UCSD-AML1 (cell line): ENCODE data around the gene USP54.

Source experiments
- DNase-seq: peaks from one replicate; lab custom pipeline; 2025; ENCODE audit not compliant: unreplicated experiment; lab: John Stamatoyannopoulos, UW

Gene USP54

GRCh38 chr10:73469579-73469978, 121.6 kb downstream of the USP54 start:
- DNase-seq, result no peak

GRCh38 chr10:73467206-73467605, 123.9 kb downstream of the USP54 start:
- DNase-seq, result no peak

- DNase-seq, result no peak
Measured at GRCh38 chr10:73465978-73466726, 125.0 kb downstream of the USP54 start.

- no peak for DNase-seq
Measured at GRCh38 chr10:73460897-73461296, 130.2 kb downstream of the USP54 start.

GRCh38 chr10:73459683-73460314, 131.3 kb downstream of the USP54 start:
- DNase-seq, result no peak

GRCh38 chr10:73456187-73456890, 134.8 kb downstream of the USP54 start:
- no peak for DNase-seq

- no peak for DNase-seq
Measured at GRCh38 chr10:73449113-73449512, 142.0 kb downstream of the USP54 start.

- DNase-seq, result no peak
Measured at GRCh38 chr10:73448384-73448783, 142.8 kb downstream of the USP54 start.
